OCI-LY7 (cell line): ENCODE results near the gene LRRN2.

Experiments
- EZH2phosphoT487 ChIP-seq: fragments of 200-600 bp; sonication (generic); IDR thresholded peaks from 2 replicates; pipeline ENCODE4 v1.6.1; 2018; ENCODE audit warnings: low read depth, borderline replicate concordance, mild to moderate bottlenecking, mixed run types, antibody characterized with exemption, low read length, moderate library complexity, mixed read lengths
- TF ChIP-seq, protein P1 (sequence below): fragments of 200-600 bp; sonication (generic); conservative IDR thresholded peaks from 2 replicates; pipeline ENCODE4 v1.5.1; 2014; ENCODE audit warnings: mild to moderate bottlenecking, antibody characterized with exemption, low read length, moderate library complexity, mixed read lengths

DNA sequence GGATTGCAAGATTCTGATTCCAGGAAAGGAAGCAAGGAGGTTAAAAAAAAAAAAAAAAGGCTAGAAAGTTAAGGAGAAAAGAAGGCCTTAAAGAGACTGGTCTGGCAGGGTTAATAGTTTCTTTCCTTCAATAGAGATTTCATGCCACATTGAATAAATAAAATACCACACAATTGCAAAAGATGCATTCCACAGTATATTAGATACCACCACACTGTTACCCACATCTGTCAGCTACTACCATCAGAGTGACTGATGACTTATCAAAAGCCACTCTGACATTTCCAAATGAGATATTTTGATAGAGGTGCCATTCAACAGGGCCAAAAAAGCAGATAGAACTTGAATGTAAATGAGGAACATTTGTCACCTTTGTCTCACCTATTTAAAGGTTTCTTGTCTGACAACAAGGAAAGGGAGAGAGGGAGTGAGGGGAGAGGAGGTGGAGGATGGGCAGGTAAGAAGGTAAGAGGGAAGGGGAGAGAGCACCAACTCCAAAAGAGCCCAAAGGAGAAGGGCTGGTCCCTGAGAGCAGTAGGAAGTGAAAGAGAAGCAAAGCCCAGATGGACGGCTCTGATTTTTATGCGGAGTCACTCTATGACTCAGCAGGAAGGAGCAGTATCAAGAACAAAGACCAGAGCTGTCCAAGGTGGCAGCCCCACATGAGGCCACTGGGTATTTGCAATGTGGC is 38.3 kb downstream of the LRRN2 start:
- TF ChIP-seq, protein P1, sequence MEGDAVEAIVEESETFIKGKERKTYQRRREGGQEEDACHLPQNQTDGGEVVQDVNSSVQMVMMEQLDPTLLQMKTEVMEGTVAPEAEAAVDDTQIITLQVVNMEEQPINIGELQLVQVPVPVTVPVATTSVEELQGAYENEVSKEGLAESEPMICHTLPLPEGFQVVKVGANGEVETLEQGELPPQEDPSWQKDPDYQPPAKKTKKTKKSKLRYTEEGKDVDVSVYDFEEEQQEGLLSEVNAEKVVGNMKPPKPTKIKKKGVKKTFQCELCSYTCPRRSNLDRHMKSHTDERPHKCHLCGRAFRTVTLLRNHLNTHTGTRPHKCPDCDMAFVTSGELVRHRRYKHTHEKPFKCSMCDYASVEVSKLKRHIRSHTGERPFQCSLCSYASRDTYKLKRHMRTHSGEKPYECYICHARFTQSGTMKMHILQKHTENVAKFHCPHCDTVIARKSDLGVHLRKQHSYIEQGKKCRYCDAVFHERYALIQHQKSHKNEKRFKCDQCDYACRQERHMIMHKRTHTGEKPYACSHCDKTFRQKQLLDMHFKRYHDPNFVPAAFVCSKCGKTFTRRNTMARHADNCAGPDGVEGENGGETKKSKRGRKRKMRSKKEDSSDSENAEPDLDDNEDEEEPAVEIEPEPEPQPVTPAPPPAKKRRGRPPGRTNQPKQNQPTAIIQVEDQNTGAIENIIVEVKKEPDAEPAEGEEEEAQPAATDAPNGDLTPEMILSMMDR, result no peak
- no peak for TF ChIP-seq EZH2phosphoT487
